HepG2 (cell line): ENCODE data around the gene DDX49. TPM values are rescaled to one million over a fixed set of nuclear protein-coding genes. Genes with fewer than 3 reads are reported as not detected.

Experiments used
- CTCF ChIP-seq: sonication (generic); formaldehyde crosslinking; IDR thresholded peaks from 2 replicates; pipeline ENCODE4 v1.5.0; 2020; ENCODE audit warnings: mild to moderate bottlenecking, missing genetic modification reagents, moderate library complexity
- GLI4 ChIP-seq: sonication (generic); formaldehyde crosslinking; IDR thresholded peaks from 2 replicates; pipeline ENCODE4 v1.5.1; 2020; ENCODE audit warnings: missing genetic modification reagents, mild to moderate bottlenecking, moderate library complexity, borderline replicate concordance
- HNRNPLL ChIP-seq: fragments of 200-400 bp; formaldehyde crosslinking; IDR thresholded peaks from 2 replicates; pipeline ENCODE4 v1.6.1; 2017; ENCODE audit warnings: mild to moderate bottlenecking, low read depth, low read length; ENCODE audit not compliant: poor library complexity, severe bottlenecking
- RBFOX2 ChIP-seq: fragments of 200-400 bp; formaldehyde crosslinking; IDR thresholded peaks from 2 replicates; pipeline ENCODE4 v1.6.1; 2017; ENCODE audit warnings: low read depth, mild to moderate bottlenecking, low read length
- RXRA ChIP-seq: sonication (generic); formaldehyde crosslinking; IDR thresholded peaks from 2 replicates; pipeline ENCODE4 v1.5.1; 2020; ENCODE audit warnings: missing genetic modification reagents
- STAG1 ChIP-seq: sonication (generic); formaldehyde crosslinking; IDR thresholded peaks from 2 replicates; pipeline ENCODE4 v1.4.0; 2020; ENCODE audit warnings: missing genetic modification reagents
- TBX2 ChIP-seq: sonication (generic); formaldehyde crosslinking; IDR thresholded peaks from 2 replicates; pipeline ENCODE4 v1.5.0; 2020; ENCODE audit warnings: missing genetic modification reagents, mild to moderate bottlenecking, borderline replicate concordance
- ZHX1 ChIP-seq: sonication (generic); formaldehyde crosslinking; IDR thresholded peaks from 2 replicates; pipeline ENCODE4 v1.8.1; 2022; ENCODE audit warnings: low read depth, mild to moderate bottlenecking, missing genetic modification reagents
- ZMYM4 ChIP-seq: sonication (generic); formaldehyde crosslinking; IDR thresholded peaks from 2 replicates; pipeline ENCODE4 v1.8.1; 2023; ENCODE audit warnings: mild to moderate bottlenecking, missing genetic modification reagents
- ZNF446 ChIP-seq: sonication (generic); formaldehyde crosslinking; IDR thresholded peaks from 2 replicates; pipeline ENCODE4 v1.5.0; 2020; ENCODE audit warnings: mild to moderate bottlenecking, missing genetic modification reagents
- ZNF567 ChIP-seq: sonication (generic); formaldehyde crosslinking; IDR thresholded peaks from 2 replicates; pipeline ENCODE4 v1.8.1; 2023; ENCODE audit warnings: mild to moderate bottlenecking, missing genetic modification reagents, borderline replicate concordance
- ZSCAN25 ChIP-seq: sonication (generic); formaldehyde crosslinking; IDR thresholded peaks from 2 replicates; pipeline ENCODE4 v1.8.0; 2022; ENCODE audit warnings: mild to moderate bottlenecking, missing genetic modification reagents
- polyA plus RNA-seq, 8 experiments: library from polyadenylated mRNA; depleted of rRNA in 3 of 8; stranded (reverse) in 7 of 8; unstranded in 1 of 8; fragments of >200 nt; fragmentation: Illumina TruSeq in 4 of 8; extraction: Trizol in 4 of 8; gene quantifications; 2 replicates each; pipeline versions ENCODE4 v1.2.1 to v1.2.3, GENCODE V29; 2011 to 2016; ENCODE audit warnings: low read depth in 4 of 8, missing spikeins in 1 of 8, mixed read lengths in 1 of 8; ENCODE audit not compliant: insufficient read depth in 1 of 8
- total RNA-seq, 5 experiments: library from RNA; depleted of rRNA; stranded (reverse); fragments of >200 nt; fragmentation: Illumina TruSeq; extraction: Trizol; gene quantifications; 2 replicates each; pipeline ENCODE4 v1.2.3, GENCODE V29; 2016; ENCODE audit warnings: low read depth in 1 of 5
- TF ChIP-seq, protein P1 (sequence below): sonication (generic); formaldehyde crosslinking; IDR thresholded peaks from 2 replicates; pipeline ENCODE4 v1.9.0; 2022; ENCODE audit warnings: missing genetic modification reagents, mild to moderate bottlenecking, borderline replicate concordance
- TF ChIP-seq, protein P2 (sequence below): sonication (generic); formaldehyde crosslinking; IDR thresholded peaks from 2 replicates; pipeline ENCODE4 v1.9.0; 2022; ENCODE audit warnings: low read depth, missing genetic modification reagents
- TF ChIP-seq, protein P3 (sequence below): sonication (generic); IDR thresholded peaks from 2 replicates; pipeline ENCODE4 v1.6.1; 2016; ENCODE audit warnings: low read depth, borderline replicate concordance
- TF ChIP-seq, protein P4 (sequence below): sonication (generic); formaldehyde crosslinking; IDR thresholded peaks from 2 replicates; pipeline ENCODE4 v1.5.1; 2020; ENCODE audit warnings: missing genetic modification reagents, mild to moderate bottlenecking, borderline replicate concordance

The DDX49 gene
- total and polyA plus RNA-seq, 2 of the 13 experiments (the other 11 are each of a cell fraction or from before 2014, with no cell fraction given), result 27.0 to 46.2 TPM

- TF ChIP-seq, protein P1, sequence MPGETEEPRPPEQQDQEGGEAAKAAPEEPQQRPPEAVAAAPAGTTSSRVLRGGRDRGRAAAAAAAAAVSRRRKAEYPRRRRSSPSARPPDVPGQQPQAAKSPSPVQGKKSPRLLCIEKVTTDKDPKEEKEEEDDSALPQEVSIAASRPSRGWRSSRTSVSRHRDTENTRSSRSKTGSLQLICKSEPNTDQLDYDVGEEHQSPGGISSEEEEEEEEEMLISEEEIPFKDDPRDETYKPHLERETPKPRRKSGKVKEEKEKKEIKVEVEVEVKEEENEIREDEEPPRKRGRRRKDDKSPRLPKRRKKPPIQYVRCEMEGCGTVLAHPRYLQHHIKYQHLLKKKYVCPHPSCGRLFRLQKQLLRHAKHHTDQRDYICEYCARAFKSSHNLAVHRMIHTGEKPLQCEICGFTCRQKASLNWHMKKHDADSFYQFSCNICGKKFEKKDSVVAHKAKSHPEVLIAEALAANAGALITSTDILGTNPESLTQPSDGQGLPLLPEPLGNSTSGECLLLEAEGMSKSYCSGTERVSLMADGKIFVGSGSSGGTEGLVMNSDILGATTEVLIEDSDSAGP (CRISPR knock-in tag), result peak; percentile 63; the same call in 1 of the 2 replicates
- TF ChIP-seq STAG1 (CRISPR knock-in tag), result peak; percentile 90
- TF ChIP-seq ZNF446 (CRISPR knock-in tag), result 0 out of 2 replicates have a peak, but pooled peaks have one; percentile 53
- no peak for TF ChIP-seq ZHX1 (CRISPR knock-in tag)
- TF ChIP-seq TBX2, result peak; percentile 19; the same call in 1 of the 2 replicates
- TF ChIP-seq, protein P2, sequence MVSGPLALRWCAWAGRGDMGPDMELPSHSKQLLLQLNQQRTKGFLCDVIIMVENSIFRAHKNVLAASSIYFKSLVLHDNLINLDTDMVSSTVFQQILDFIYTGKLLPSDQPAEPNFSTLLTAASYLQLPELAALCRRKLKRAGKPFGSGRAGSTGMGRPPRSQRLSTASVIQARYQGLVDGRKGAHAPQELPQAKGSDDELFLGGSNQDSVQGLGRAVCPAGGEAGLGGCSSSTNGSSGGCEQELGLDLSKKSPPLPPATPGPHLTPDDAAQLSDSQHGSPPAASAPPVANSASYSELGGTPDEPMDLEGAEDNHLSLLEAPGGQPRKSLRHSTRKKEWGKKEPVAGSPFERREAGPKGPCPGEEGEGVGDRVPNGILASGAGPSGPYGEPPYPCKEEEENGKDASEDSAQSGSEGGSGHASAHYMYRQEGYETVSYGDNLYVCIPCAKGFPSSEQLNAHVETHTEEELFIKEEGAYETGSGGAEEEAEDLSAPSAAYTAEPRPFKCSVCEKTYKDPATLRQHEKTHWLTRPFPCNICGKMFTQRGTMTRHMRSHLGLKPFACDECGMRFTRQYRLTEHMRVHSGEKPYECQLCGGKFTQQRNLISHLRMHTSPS, result peak; percentile 45; the same call in 1 of the 2 replicates
- TF ChIP-seq GLI4 (CRISPR knock-in tag), result peak; percentile 26; the same call in 1 of the 2 replicates
- peak; percentile 64 for TF ChIP-seq RBFOX2
- TF ChIP-seq, protein P3, sequence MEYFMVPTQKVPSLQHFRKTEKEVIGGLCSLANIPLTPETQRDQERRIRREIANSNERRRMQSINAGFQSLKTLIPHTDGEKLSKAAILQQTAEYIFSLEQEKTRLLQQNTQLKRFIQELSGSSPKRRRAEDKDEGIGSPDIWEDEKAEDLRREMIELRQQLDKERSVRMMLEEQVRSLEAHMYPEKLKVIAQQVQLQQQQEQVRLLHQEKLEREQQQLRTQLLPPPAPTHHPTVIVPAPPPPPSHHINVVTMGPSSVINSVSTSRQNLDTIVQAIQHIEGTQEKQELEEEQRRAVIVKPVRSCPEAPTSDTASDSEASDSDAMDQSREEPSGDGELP, result 0 out of 2 replicates have a peak, but pooled peaks have one; percentile 43
- TF ChIP-seq, protein P4, sequence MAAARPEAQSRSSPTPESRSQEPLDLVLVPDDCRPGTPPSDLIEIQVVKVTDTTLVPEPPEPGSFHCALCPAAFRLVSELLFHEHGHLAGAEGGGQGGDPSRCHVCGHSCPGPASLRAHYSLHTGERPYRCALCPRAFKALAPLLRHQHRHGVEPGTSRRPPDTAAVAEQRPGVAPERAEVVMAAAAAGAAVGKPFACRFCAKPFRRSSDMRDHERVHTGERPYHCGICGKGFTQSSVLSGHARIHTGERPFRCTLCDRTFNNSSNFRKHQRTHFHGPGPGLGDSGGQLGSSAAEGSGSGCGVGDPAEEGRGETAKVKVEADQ (CRISPR knock-in tag), result peak; percentile 35; the same call in 1 of the 2 replicates
- peak; percentile 39; the same call in 1 of the 2 replicates for TF ChIP-seq RXRA (CRISPR knock-in tag)
- TF ChIP-seq ZMYM4, result peak; percentile 38; the same call in 1 of the 2 replicates
- TF ChIP-seq ZSCAN25, result 0 out of 2 replicates have a peak, but pooled peaks have one; percentile 45
- TF ChIP-seq CTCF, result peak; percentile 96
- TF ChIP-seq ZNF567, result no peak
- TF ChIP-seq HNRNPLL, result peak; percentile 38
Observed at GRCh38 chr19:18895038-18895823, 24.3 kb upstream of the DDX49 start (continued).
